Keratinocyte (primary cell): ENCODE measurements around the gene GSAP. TPM values are rescaled to one million over a fixed set of nuclear protein-coding genes. Genes with fewer than 3 reads are reported as not detected.
A peak's percentile ranks its signal among the peaks of the same experiment; 100 is the strongest.

Source experiments
- DNase-seq: peaks from one replicate; pipeline ENCODE4 v3.0.0-alpha.2; 2011; ENCODE audit warnings: low read depth, missing footprints, low spot score
- FAIRE-seq: peaks from 2 replicates; lab custom pipeline; 2011; peaks lifted over from hg19 to GRCh38; lab: Jason Lieb, UNC
- H2AFZ ChIP-seq: 2 replicates; pipeline ENCODE4 v1.6.0; 2012; ENCODE audit warnings: low read length, control low read depth, inconsistent platforms; ENCODE audit not compliant: control insufficient read depth
- H3K27ac ChIP-seq: 2 replicates; pipeline ENCODE4 v1.5.1; 2011; ENCODE audit warnings: low read length; ENCODE audit not compliant: control insufficient read depth, insufficient read depth
- H3K27me3 ChIP-seq: 3 replicates; pipeline ENCODE4 v1.6.0; 2011; ENCODE audit warnings: low read length; ENCODE audit not compliant: control insufficient read depth, insufficient read depth; ENCODE audit errors: extremely low read depth
- H3K36me3 ChIP-seq, 2 experiments: 2 replicates in 1 of 2; 3 replicates in 1 of 2; pipeline ENCODE4 v1.5.1; 2011; ENCODE audit warnings: low read length in 2 of 2, mild to moderate bottlenecking in 1 of 2; ENCODE audit not compliant: control insufficient read depth in 2 of 2, insufficient read depth in 2 of 2; ENCODE audit errors: extremely low read depth in 1 of 2
- H3K4me1 ChIP-seq: 3 replicates; pipeline ENCODE4 v1.5.1; 2011; ENCODE audit warnings: low read length; ENCODE audit not compliant: control insufficient read depth, insufficient read depth; ENCODE audit errors: extremely low read depth
- H3K4me2 ChIP-seq: 3 replicates; pipeline ENCODE4 v1.6.0; 2011; ENCODE audit warnings: low read depth, low read length; ENCODE audit not compliant: control insufficient read depth, insufficient read depth; ENCODE audit errors: extremely low read depth
- H3K4me3 ChIP-seq, 3 experiments: fragments of 200-600 bp in 1 of 3; sonication (generic) in 1 of 3; 2 replicates in 2 of 3; 3 replicates in 1 of 3; pipeline ENCODE4 v1.5.1; 2011 to 2016; ENCODE audit warnings: low read length in 3 of 3, mild to moderate bottlenecking in 3 of 3, control low read depth in 2 of 3, inconsistent platforms in 1 of 3, low read depth in 1 of 3, mixed read lengths in 1 of 3, mixed run types in 1 of 3, moderate library complexity in 1 of 3; ENCODE audit not compliant: control insufficient read depth in 2 of 3, insufficient read depth in 2 of 3; ENCODE audit errors: extremely low read depth in 1 of 3
- H3K79me2 ChIP-seq: 2 replicates; pipeline ENCODE4 v1.6.0; 2012; ENCODE audit warnings: low read length; ENCODE audit not compliant: control insufficient read depth, insufficient read depth
- H3K9ac ChIP-seq: 3 replicates; pipeline ENCODE4 v1.6.0; 2011; ENCODE audit warnings: low read length; ENCODE audit not compliant: control insufficient read depth, insufficient read depth; ENCODE audit errors: extremely low read depth
- H3K9me1 ChIP-seq: 3 replicates; pipeline ENCODE4 v1.6.0; 2011; ENCODE audit warnings: low read length; ENCODE audit not compliant: control insufficient read depth, insufficient read depth; ENCODE audit errors: extremely low read depth
- H3K9me3 ChIP-seq: 2 replicates; pipeline ENCODE4 v1.5.1; 2012; ENCODE audit warnings: low read depth, low read length; ENCODE audit not compliant: control insufficient read depth
- H4K20me1 ChIP-seq: 3 replicates; pipeline ENCODE4 v1.6.0; 2011; ENCODE audit warnings: low read length; ENCODE audit not compliant: control insufficient read depth, insufficient read depth; ENCODE audit errors: extremely low read depth
- EZH2 ChIP-seq: IDR thresholded peaks from one replicate; pipeline ENCODE4 v1.6.1; 2012; ENCODE audit warnings: inconsistent platforms, mild to moderate bottlenecking, low read length, moderate library complexity
- dilution Hi-C: fragments of 300-500 bp; cut with MboI; formaldehyde crosslinking; loops from one replicate; pipeline ENCODE4 v1.7.0; 2020; ENCODE audit warnings: low sequenced_read_pairs; ENCODE audit not compliant: extremely low pct_ligation_motif_present
- polyA plus RNA-seq, 5 experiments: library from polyadenylated mRNA; depleted of rRNA in 3 of 5; stranded (reverse) in 3 of 5; stranded (forward) in 1 of 5; unstranded in 1 of 5; fragments of >200 nt; gene quantifications; 1 replicate in 1 of 5; 2 replicates in 3 of 5; 3 replicates in 1 of 5; pipeline versions ENCODE4 v1.2.1 to v1.2.3, GENCODE V29; 2011 to 2012; ENCODE audit warnings: missing spikeins in 2 of 5, low read depth in 1 of 5, low replicate concordance in 1 of 5
- TF ChIP-seq, protein P1 (sequence below), 3 experiments: IDR thresholded peaks in 1 of 3; conservative IDR thresholded peaks in 1 of 3; optimal IDR thresholded peaks in 1 of 3; 2 replicates in 2 of 3; 3 replicates in 1 of 3; pipeline versions ENCODE3 to v1.5.1; 2011; ENCODE audit warnings: low read length in 3 of 3, mild to moderate bottlenecking in 3 of 3, moderate library complexity in 2 of 3, control low read depth in 1 of 3, inconsistent platforms in 1 of 3; ENCODE audit not compliant: insufficient read depth in 2 of 3; ENCODE audit errors: extremely low read depth in 1 of 3

Gene GSAP
- polyA plus RNA-seq, 1 donor (not counting 4 experiments of a cell fraction or from before 2014, with no cell fraction given) = 5.4 TPM

DNA sequence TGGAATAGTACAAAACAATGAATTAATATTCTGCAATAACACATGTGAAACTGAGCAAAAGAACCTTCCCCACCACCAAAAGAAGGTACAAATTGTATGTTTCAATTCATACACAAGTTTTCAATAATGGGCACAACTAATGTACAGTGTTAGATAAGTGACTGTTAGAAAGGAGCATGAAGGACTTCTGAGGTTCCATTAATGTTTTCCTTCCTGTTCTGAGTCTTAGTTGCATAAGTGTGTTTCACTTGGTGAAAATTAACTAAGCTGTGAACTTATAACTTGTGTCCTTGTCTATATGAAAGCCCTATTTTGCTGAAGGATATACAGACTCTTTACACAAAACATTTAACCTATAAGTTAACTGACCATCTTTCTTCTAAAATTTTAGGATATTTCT is 8.2 kb downstream of the GSAP start:
- Histone ChIP-seq H3K9me3 (no peaks in the 10 kb centered on the region), H3K4me2 (no peak overlapping the region), H3K36me3 (no peaks in the 10 kb centered on the region), H3K27ac (no peak overlapping the region), H2AFZ (no peak overlapping the region), H3K27me3 (no peaks in the 10 kb centered on the region), H3K9ac (no peak overlapping the region), H3K9me1 (no peaks in the 10 kb centered on the region), H3K4me3 (no peak overlapping the region), H3K4me1 (peaks cover 27% of the 10 kb centered on the region), H4K20me1 (no peaks in the 10 kb centered on the region), H3K79me2 (no peaks in the 10 kb centered on the region)
- dilution Hi-C loops = no loop called here
- no peak for TF ChIP-seq EZH2
- TF ChIP-seq, protein P1, sequence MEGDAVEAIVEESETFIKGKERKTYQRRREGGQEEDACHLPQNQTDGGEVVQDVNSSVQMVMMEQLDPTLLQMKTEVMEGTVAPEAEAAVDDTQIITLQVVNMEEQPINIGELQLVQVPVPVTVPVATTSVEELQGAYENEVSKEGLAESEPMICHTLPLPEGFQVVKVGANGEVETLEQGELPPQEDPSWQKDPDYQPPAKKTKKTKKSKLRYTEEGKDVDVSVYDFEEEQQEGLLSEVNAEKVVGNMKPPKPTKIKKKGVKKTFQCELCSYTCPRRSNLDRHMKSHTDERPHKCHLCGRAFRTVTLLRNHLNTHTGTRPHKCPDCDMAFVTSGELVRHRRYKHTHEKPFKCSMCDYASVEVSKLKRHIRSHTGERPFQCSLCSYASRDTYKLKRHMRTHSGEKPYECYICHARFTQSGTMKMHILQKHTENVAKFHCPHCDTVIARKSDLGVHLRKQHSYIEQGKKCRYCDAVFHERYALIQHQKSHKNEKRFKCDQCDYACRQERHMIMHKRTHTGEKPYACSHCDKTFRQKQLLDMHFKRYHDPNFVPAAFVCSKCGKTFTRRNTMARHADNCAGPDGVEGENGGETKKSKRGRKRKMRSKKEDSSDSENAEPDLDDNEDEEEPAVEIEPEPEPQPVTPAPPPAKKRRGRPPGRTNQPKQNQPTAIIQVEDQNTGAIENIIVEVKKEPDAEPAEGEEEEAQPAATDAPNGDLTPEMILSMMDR (optimal IDR thresholded peaks at IDR 0.05 in 1 of 3, IDR thresholded peaks at IDR 0.05 in 1 of 3, conservative IDR thresholded peaks at IDR 0.05 in 1 of 3; ENCODE audit: extremely low read depth in 1 of 3, insufficient read depth in 2 of 3, low read length in 3 of 3) = no peak
- peak; percentile 23 for FAIRE-seq
- DNase-seq = no peak

DNA sequence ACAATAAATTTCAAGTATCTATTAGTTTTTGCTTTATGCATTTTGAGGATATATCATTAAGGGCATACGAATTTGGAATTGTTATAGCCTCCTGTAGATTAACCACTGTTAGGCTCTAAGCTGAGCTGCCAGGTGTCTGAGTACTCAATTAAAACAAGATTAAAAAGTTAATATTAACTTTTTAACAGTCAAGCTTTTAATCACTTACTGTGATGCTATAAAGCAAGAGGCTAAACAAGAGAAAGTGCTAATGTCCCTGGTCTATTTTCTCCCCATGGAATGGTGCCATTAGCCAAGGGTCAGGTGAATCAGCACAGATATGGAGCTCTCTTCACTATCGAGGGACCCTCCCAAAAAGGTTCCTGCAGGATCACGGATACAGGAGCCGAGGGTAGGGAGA is 9.7 kb downstream of the GSAP start:
- no peaks in the 10 kb centered on the region for H4K20me1 ChIP-seq
- H3K27me3 ChIP-seq = no peaks in the 10 kb centered on the region
- no peaks in the 10 kb centered on the region for H3K36me3 ChIP-seq
- no peak overlapping the region for H3K9ac ChIP-seq
- H2AFZ ChIP-seq = no peak overlapping the region
- H3K4me3 ChIP-seq = no peak overlapping the region
- FAIRE-seq (no peak), DNase-seq (no peak)
- H3K4me2 ChIP-seq = no peak overlapping the region
- peaks cover 27% of the 10 kb centered on the region for H3K4me1 ChIP-seq
- dilution Hi-C loops = no loop called here
- no peaks in the 10 kb centered on the region for H3K79me2 ChIP-seq
- no peak for TF ChIP-seq EZH2
- TF ChIP-seq, protein P1 (optimal IDR thresholded peaks at IDR 0.05 in 1 of 3, IDR thresholded peaks at IDR 0.05 in 1 of 3, conservative IDR thresholded peaks at IDR 0.05 in 1 of 3; ENCODE audit: extremely low read depth in 1 of 3, insufficient read depth in 2 of 3, low read length in 3 of 3) = no peak
- no peaks in the 10 kb centered on the region for H3K9me3 ChIP-seq
- no peaks in the 10 kb centered on the region for H3K9me1 ChIP-seq
- no peak overlapping the region for H3K27ac ChIP-seq
